NCI-H2107 treated with DMSO at 0.1 percent for 48 hours (cell line): Measurements from ENCODE around the gene ACSBG1.

Source experiments
- DNase-seq: peaks from one replicate; lab custom pipeline; 2025; ENCODE audit not compliant: unreplicated experiment; lab: John Stamatoyannopoulos, UW

Gene ACSBG1

GRCh38 chr15:78133801-78134200, 100.6 kb downstream of the ACSBG1 start:
- DNase-seq = no peak

DNA sequence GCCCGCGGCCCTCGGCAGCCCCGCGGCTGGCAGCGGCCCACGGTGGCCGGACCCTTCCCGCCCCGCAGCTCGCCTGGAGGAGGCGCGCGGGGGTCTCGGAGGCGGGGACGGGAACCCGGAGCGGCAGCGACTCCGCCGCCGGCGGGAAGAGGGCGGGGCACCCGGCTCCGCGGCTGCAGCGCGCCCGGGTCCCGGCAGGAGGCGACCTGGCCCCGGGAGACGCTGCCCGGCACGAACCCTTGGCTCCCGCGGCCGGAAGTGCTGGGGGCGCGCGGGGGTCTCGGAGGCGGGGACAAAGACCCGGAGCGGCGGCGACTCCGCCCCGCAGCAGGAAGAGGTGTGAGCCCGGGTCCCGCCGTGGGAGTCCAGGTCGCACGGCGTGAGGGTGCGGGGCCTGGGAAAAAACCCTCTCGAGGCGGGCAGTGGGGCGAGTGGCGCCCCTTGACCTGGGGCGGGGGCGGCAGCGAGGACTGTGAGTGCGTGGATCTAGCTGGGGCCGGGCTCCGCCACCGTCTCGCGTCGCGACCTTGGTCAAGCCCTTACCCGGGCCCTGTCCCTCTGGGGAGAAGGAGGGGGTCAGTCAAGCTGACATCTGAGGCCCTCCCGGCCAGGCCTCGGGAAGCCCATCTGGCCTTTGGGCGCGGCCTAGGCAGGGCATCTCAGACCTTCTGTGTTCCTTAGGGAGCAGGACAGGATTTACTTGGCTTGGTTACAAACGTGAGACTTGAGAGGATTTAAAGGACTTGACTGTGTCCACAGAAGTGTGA, 102.9 kb downstream of the ACSBG1 start, which contains the start of gene CIB2:
Gene CIB2, minus strand, starts transcription at position 151 of the 767 bp plus-strand sequence. CDS start 230 bp downstream, outside the sequence.
- no peak for DNase-seq

- no peak for DNase-seq
Observed at GRCh38 chr15:78130466-78131294, 103.7 kb downstream of the ACSBG1 start.

DNA sequence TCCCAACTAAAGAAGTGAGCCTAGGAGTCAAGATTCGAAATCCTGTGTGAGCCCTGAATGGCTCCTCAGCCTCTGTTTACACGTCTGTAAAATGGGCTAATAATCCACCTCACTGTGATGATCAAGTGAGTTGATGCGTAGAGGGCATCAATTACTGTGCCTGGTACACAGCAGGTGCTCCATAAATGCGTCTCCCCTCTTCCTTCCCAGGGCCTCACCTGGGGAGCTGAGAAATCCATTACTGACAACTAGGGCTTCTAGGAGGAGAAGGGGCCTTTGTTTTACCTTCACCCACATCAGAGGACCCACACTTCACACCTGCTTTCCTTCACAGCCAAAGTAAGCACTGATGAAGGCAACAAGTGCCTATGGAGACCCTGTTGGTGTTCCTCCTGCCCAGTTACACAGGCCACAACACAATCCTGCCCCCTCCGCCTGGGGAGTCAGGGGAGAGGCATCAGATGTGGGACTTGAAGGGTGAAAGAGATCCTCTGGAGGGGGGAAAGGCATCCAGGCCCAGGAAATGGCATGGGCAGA, 104.5 kb downstream of the ACSBG1 start:
- no peak for DNase-seq

- DNase-seq = peak; percentile 4
Observed at GRCh38 chr15:78129077-78129750, 105.2 kb downstream of the ACSBG1 start.

DNA sequence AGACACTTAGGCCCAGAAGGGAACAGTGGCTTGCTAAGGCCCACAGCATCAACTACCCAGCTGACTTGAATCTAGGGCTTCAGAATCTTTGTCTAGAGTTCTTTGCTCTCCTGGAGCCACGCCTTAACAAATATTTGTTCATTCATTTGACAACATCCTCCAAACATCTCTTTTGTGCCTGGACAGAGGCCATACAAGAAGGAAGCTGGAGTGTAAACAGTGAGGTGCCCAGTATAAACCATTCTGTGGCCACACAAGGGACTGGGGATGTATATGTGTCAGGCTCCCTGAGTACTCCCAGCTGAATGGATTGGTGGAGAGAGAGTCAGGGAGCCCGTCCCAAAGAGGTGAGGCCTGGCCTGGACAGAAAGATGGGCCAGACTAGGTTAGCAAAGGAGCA, 106.5 kb downstream of the ACSBG1 start:
- no peak for DNase-seq

GRCh38 chr15:78125267-78125666, 109.1 kb downstream of the ACSBG1 start:
- no peak for DNase-seq

DNA sequence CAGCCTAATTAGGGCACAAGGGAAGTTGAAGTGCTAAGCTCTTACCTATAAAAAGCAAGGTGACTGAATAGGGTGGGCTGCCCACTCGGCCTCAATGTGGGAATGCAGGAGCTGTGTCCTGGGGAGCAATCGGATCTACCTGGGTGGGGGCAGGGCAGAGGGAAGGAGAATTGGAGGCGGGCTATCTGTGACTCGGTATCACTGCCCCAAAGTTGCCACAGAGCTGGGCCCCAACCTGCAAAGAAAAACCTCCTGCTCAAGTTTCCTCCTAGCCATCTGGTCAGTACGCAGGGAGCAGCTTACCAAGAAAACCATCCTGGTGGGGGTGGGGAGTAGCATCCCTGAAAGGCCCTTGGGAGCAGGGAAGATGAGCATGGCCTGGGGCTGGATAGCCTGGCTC, 113.8 kb downstream of the ACSBG1 start:
- DNase-seq = no peak
